K562 (cell line): ENCODE data around the gene WDR64. TPM values are rescaled to one million over a fixed set of nuclear protein-coding genes. Genes with fewer than 3 reads are reported as not detected.

Experiments
- ATAC-seq: fragments of 200-7000 bp; cut with Tn5 transposase; 3 replicates; pipeline ENCODE4 v1.9.1; 2020; ENCODE audit warnings: moderate library complexity
- BruUV-seq: library from RNA; stranded (reverse); fragments of 400-500 nt; replicated peaks from 2 replicates; lab custom pipeline; 2021; lab: Mats Ljungman, UMichigan
- CTCF ChIA-PET: fragments of 300-600 bp; formaldehyde crosslinking; extraction: SDS; loops from one replicate; lab custom pipeline; 2021; ENCODE audit warnings: low intra/inter-chr PET ratio; lab: Yijun Ruan, JAX
- POLR2A ChIA-PET: fragments of 300-600, 350-650 bp; sonication (Branson Sonifier 250); formaldehyde crosslinking; extraction: SDS; loops from one replicate; lab custom pipeline; 2021; ENCODE audit warnings: antibody characterized with exemption, inconsistent platforms; lab: Yijun Ruan, JAX
- DNase-seq, 4 experiments: peaks; one replicate each; pipeline versions ENCODE4 v3.0.0 to v3.0.0-alpha.2; 2011 to 2018; ENCODE audit warnings: low spot score in 3 of 4, mixed read lengths in 3 of 4; ENCODE audit errors: extremely low read depth in 1 of 4
- FAIRE-seq: peaks from 2 replicates; lab custom pipeline; 2011; peaks lifted over from hg19 to GRCh38; lab: Jason Lieb, UNC
- H2AFZ ChIP-seq: 2 replicates; pipeline ENCODE4 v1.6.0; 2011; ENCODE audit warnings: low read depth, low read length, control low read depth, inconsistent platforms
- H3K27ac ChIP-seq: fragments of 200-600 bp; 3 replicates; pipeline ENCODE4 v1.8.0; 2011; ENCODE audit warnings: low read depth, mild to moderate bottlenecking, control low read depth, inconsistent platforms, low read length, moderate library complexity, mixed read lengths; ENCODE audit errors: extremely low read depth
- H3K27me3 ChIP-seq, 2 experiments: fragments of 300-600 bp in 1 of 2; 2 replicates in 1 of 2; 3 replicates in 1 of 2; pipeline versions ENCODE4 v1.6.0 to v1.8.0; 2011; ENCODE audit warnings: inconsistent platforms in 2 of 2, low read length in 2 of 2, mild to moderate bottlenecking in 1 of 2, mixed read lengths in 1 of 2, moderate library complexity in 1 of 2; ENCODE audit not compliant: control insufficient read depth in 2 of 2, insufficient read depth in 2 of 2
- H3K36me3 ChIP-seq: fragments of 300-600 bp; 3 replicates; pipeline ENCODE4 v1.8.0; 2011; ENCODE audit warnings: mild to moderate bottlenecking, low read length, inconsistent platforms; ENCODE audit not compliant: control insufficient read depth, insufficient read depth
- H3K4me1 ChIP-seq, 2 experiments: fragments of 200-600 bp in 1 of 2; replicated peaks in 1 of 2; 2 replicates in 1 of 2; 3 replicates in 1 of 2; pipeline versions ENCODE4 v1.5.1 to v1.8.0; 2011; ENCODE audit warnings: inconsistent platforms in 2 of 2, low read length in 2 of 2, mild to moderate bottlenecking in 1 of 2, mixed read lengths in 1 of 2, moderate library complexity in 1 of 2; ENCODE audit not compliant: control insufficient read depth in 2 of 2, insufficient read depth in 2 of 2
- H3K4me2 ChIP-seq: 2 replicates; pipeline ENCODE4 v1.6.1; 2011; ENCODE audit warnings: low read length, control low read depth, inconsistent platforms, mixed read lengths; ENCODE audit not compliant: insufficient read depth
- H3K4me3 ChIP-seq: fragments of 200-600 bp; sonication (generic), shearing (Covaris generic); 2 replicates; pipeline ENCODE4 v1.5.1; 2016; ENCODE audit warnings: control low read depth, inconsistent platforms
- H3K79me2 ChIP-seq: fragments of 200-600 bp; 3 replicates; pipeline ENCODE4 v1.8.0; 2011; ENCODE audit warnings: low read length, inconsistent platforms; ENCODE audit not compliant: control insufficient read depth, insufficient read depth
- H3K9ac ChIP-seq, 2 experiments: 2 replicates each; pipeline versions ENCODE4 v1.6.0 to v1.6.1; 2011; ENCODE audit warnings: low read depth in 2 of 2, low read length in 2 of 2, control low read depth in 1 of 2, inconsistent platforms in 1 of 2, mild to moderate bottlenecking in 1 of 2, mixed read lengths in 1 of 2; ENCODE audit not compliant: insufficient read depth in 1 of 2
- H3K9me1 ChIP-seq: one replicate; pipeline ENCODE4 v1.6.0; 2011; ENCODE audit warnings: inconsistent platforms, mild to moderate bottlenecking, low read length, moderate library complexity; ENCODE audit not compliant: control insufficient read depth, insufficient read depth
- H3K9me3 ChIP-seq: replicated peaks from 2 replicates; pipeline ENCODE4 v1.5.1; 2011; ENCODE audit warnings: low read depth, low read length, inconsistent platforms; ENCODE audit not compliant: control insufficient read depth, insufficient read depth
- H4K20me1 ChIP-seq: replicated peaks from 2 replicates; pipeline ENCODE4 v1.6.1; 2011; ENCODE audit warnings: low read length, inconsistent platforms, mixed read lengths; ENCODE audit not compliant: control insufficient read depth, insufficient read depth
- ARNT ChIP-seq, 2 experiments: fragments of 450-650 bp; IDR thresholded peaks; 2 replicates each; pipeline ENCODE4 v1.6.1; 2016; ENCODE audit warnings: mild to moderate bottlenecking in 1 of 2
- DMBX1 ChIP-seq: fragments of 250-450 bp; sonication (Bioruptor Pico); IDR thresholded peaks from 2 replicates; pipeline ENCODE4 v1.8.0; 2022; ENCODE audit warnings: inconsistent platforms, mild to moderate bottlenecking, moderate library complexity, borderline replicate concordance
- DPF2 ChIP-seq: fragments of 450-650 bp; IDR thresholded peaks from 2 replicates; pipeline ENCODE4 v1.6.1; 2016
- GATAD2B ChIP-seq: fragments of 450-650 bp; IDR thresholded peaks from 2 replicates; pipeline ENCODE4 v1.6.1; 2017; ENCODE audit warnings: mild to moderate bottlenecking, borderline replicate concordance
- ID3 ChIP-seq, 2 experiments: fragments of 250-450 bp in 1 of 2; fragments of 450-650 bp in 1 of 2; sonication (Bioruptor Pico) in 1 of 2; IDR thresholded peaks; 2 replicates each; pipeline versions ENCODE4 v1.6.1 to v1.8.0; 2016 to 2021; ENCODE audit warnings: mild to moderate bottlenecking in 2 of 2, moderate library complexity in 2 of 2, missing compliant biosample characterization in 1 of 2, missing genetic modification characterization in 1 of 2
- IRF9 ChIP-seq: fragments of 450-650 bp; IDR thresholded peaks from 2 replicates; pipeline ENCODE4 v1.6.1; 2016; ENCODE audit warnings: missing biosample characterization, missing genetic modification characterization
- MECOM ChIP-seq: fragments of 250-450 bp; sonication (Bioruptor Pico); IDR thresholded peaks from 2 replicates; pipeline ENCODE4 v1.8.0; 2022; ENCODE audit warnings: inconsistent platforms
- MEF2D ChIP-seq: conservative IDR thresholded peaks from 2 replicates; pipeline ENCODE4 v1.6.1; 2016; ENCODE audit warnings: low read depth, missing genetic modification characterization, missing compliant biosample characterization
- NR4A1 ChIP-seq, 2 experiments: fragments of 250-450 bp in 1 of 2; fragments of 450-650 bp in 1 of 2; sonication (Bioruptor Pico) in 1 of 2; IDR thresholded peaks; 2 replicates each; pipeline versions ENCODE4 v1.4.0 to v1.6.1; 2016 to 2020; ENCODE audit warnings: mild to moderate bottlenecking in 2 of 2, missing compliant biosample characterization in 1 of 2, missing genetic modification characterization in 1 of 2, moderate library complexity in 1 of 2
- PTRF ChIP-seq: fragments of 450-650 bp; IDR thresholded peaks from 2 replicates; pipeline ENCODE4 v1.6.1; 2016; ENCODE audit warnings: mild to moderate bottlenecking, missing genetic modification characterization, missing compliant biosample characterization
- PTTG1 ChIP-seq: fragments of 450-650 bp; IDR thresholded peaks from 2 replicates; pipeline ENCODE4 v1.6.1; 2016; ENCODE audit warnings: low read depth, mild to moderate bottlenecking, missing genetic modification characterization, missing compliant biosample characterization
- SIRT6 ChIP-seq: IDR thresholded peaks from one replicate; pipeline ENCODE4 v1.6.1; 2012; ENCODE audit warnings: low read depth, mild to moderate bottlenecking, control low read depth, inconsistent platforms, low read length, moderate library complexity
- SRSF1 ChIP-seq: fragments of 200-400 bp; formaldehyde crosslinking; IDR thresholded peaks from 2 replicates; pipeline ENCODE4 v1.6.1; 2017; ENCODE audit warnings: mild to moderate bottlenecking, low read depth, low read length, moderate library complexity
- SRSF7 ChIP-seq: fragments of 200-400 bp; formaldehyde crosslinking; optimal IDR thresholded peaks from 2 replicates; pipeline ENCODE3; 2017; ENCODE audit warnings: mild to moderate bottlenecking, low read depth, low read length
- XRCC4 ChIP-seq: IDR thresholded peaks from one replicate; pipeline ENCODE4 v1.6.1; 2011; ENCODE audit not compliant: insufficient read depth, insufficient read length; ENCODE audit errors: extremely low read depth
- ZNF311 ChIP-seq: fragments of 250-450 bp; sonication (Bioruptor Pico); IDR thresholded peaks from 2 replicates; pipeline ENCODE4 v1.4.0; 2020; ENCODE audit warnings: mild to moderate bottlenecking, moderate library complexity
- ZNF668 ChIP-seq: fragments of 250-450 bp; sonication (Bioruptor Pico); IDR thresholded peaks from 2 replicates; pipeline ENCODE4 v1.8.0; 2022; ENCODE audit warnings: mild to moderate bottlenecking, inconsistent platforms
- ZNF740 ChIP-seq, 3 experiments: fragments of 200-800 bp in 1 of 3; sonication (Bioruptor generic) in 1 of 3; sonication (generic) in 1 of 3; formaldehyde crosslinking in 1 of 3; IDR thresholded peaks; 2 replicates each; pipeline versions ENCODE4 v1.6.1 to v1.8.0; 2016 to 2022; ENCODE audit warnings: mild to moderate bottlenecking in 2 of 3, missing compliant biosample characterization in 2 of 3, missing genetic modification characterization in 2 of 3, missing genetic modification reagents in 1 of 3
- WGBS: fragments of 100-300 bp; shearing (Covaris generic); methylation state at CpG from one replicate; pipeline ENCODE4 v1.1.6; 2016; ENCODE audit warnings: low coverage, mixed read lengths; ENCODE audit not compliant: insufficient coverage; ENCODE audit errors: missing lambda C conversion rate; 5-methylcytosine and 5-hydroxymethylcytosine counted together
- in situ Hi-C: fragments of 300-500 bp; cut with MboI; formaldehyde crosslinking; loops from 4 replicates; pipeline ENCODE4 v1.15.0; 2018; ENCODE audit warnings: inconsistent platforms, mixed read lengths
- intact Hi-C: fragments of 100-400 bp; cut with micrococcal nuclease; formaldehyde crosslinking; loops from 2 replicates; pipeline ENCODE4 v1.14.2; 2022
- polyA plus RNA-seq, 8 experiments: library from polyadenylated mRNA; depleted of rRNA in 4 of 8; stranded (reverse) in 5 of 8; unstranded in 3 of 8; fragments of >200 nt; fragmentation: Nextera tagmentation in 2 of 8; fragmentation: Illumina TruSeq in 1 of 8; extraction: Ambion mirVana in 2 of 8; extraction: Trizol in 1 of 8; gene quantifications; 2 replicates each; pipeline versions ENCODE4 v1.2.1 to v1.2.3, GENCODE V29; 2011 to 2014; ENCODE audit warnings: inconsistent platforms in 1 of 8, missing spikeins in 1 of 8
- total RNA-seq, 7 experiments: library from RNA; depleted of rRNA in 6 of 7; stranded (reverse); fragments of >200 nt in 6 of 7; fragmentation: Illumina TruSeq in 2 of 7; extraction: Trizol in 2 of 7; gene quantifications; 2 replicates each; pipeline versions ENCODE4 v1.2.1 to v1.2.3, GENCODE V29; 2011 to 2021; ENCODE audit warnings: low replicate concordance in 1 of 7

WDR64 gene
- total and polyA plus RNA-seq, 9 of the 15 experiments (the other 6 are each of a cell fraction or from before 2014, with no cell fraction given), result 0.06 to 0.29 (median 0.19) TPM; not detected in 5

GRCh38 chr1:241742084-241742483, 90.0 kb downstream of the WDR64 start:
- POLR2A ChIA-PET, result interaction anchor here (1.5 kb wide), 1 partner anchor 12 kb away, joined by 3 read pairs; no protein-coding TSS in a partner anchor
- CTCF ChIA-PET, result no interaction called here
- no TSS peak for BruUV-seq
- Histone ChIP-seq H3K9ac (no peak overlapping the region), H3K9me1 (no peaks in the 10 kb centered on the region), H4K20me1 (no peaks in the 10 kb centered on the region), H3K9me3 (no peaks in the 10 kb centered on the region), H3K36me3 (no peaks in the 10 kb centered on the region), H3K4me1 (no peaks in the 10 kb centered on the region; a peak in 3 of 5 replicates), H2AFZ (no peak overlapping the region), H3K4me3 (no peak overlapping the region), H3K4me2 (no peak overlapping the region), H3K79me2 (no peaks in the 10 kb centered on the region), H3K27ac (no peak overlapping the region), H3K27me3 (no peaks in the 10 kb centered on the region)
- intact Hi-C loops, result no loop called here
- no peak for DNase-seq
- in situ Hi-C loops, result no loop called here
- no peak for ATAC-seq
- FAIRE-seq, result no peak
- 64% methylated on average over 4 of the region's 4 CpGs for WGBS
- TF ChIP-seq ZNF311 (CRISPR knock-in tag) (no peak), SRSF1 (no peak), SIRT6 (no peak), NR4A1 (CRISPR knock-in tag; IDR thresholded peaks at IDR 0.05) (no peak), NR4A1 (tag; IDR thresholded peaks at IDR 0.05) (peak; percentile 74; the same call in 1 of the 2 replicates), IRF9 (tag) (0 out of 2 replicates have a peak, but pooled peaks have one; percentile 37), SRSF7 (no peak), PTRF (tag) (peak; percentile 65), DMBX1 (peak; percentile 53; the same call in 1 of the 2 replicates), PTTG1 (tag) (peak; percentile 65), GATAD2B (no peak), ZNF668 (CRISPR knock-in tag) (0 out of 2 replicates have a peak, but pooled peaks have one; percentile 16), ZNF740 (CRISPR knock-in tag; IDR thresholded peaks at IDR 0.05) (no peak), ZNF740 (tag; IDR thresholded peaks at IDR 0.05) (peak in 1 of 2 experiments; percentile 66; a peak in 1 of 4 replicates), DPF2 (no peak), XRCC4 (no peak), ARNT (IDR thresholded peaks at IDR 0.05) (no peak), MECOM (CRISPR knock-in tag) (peak; percentile 43; the same call in 1 of the 2 replicates), MEF2D (tag) (peak; percentile 56; the same call in 1 of the 2 replicates), ID3 (CRISPR knock-in tag; IDR thresholded peaks at IDR 0.05) (no peak), ID3 (tag; IDR thresholded peaks at IDR 0.05) (0 out of 2 replicates have a peak, but pooled peaks have one; percentile 62)
